Hepatocyte (in vitro differentiated cells): Measurements from ENCODE around the gene DPF3. TPM values are rescaled to one million over a fixed set of nuclear protein-coding genes. Genes with fewer than 3 reads are reported as not detected.

Experiments used
- DNase-seq: peaks from one replicate; pipeline ENCODE4 v3.0.0-alpha.2; 2016; ENCODE audit warnings: low spot score
- H2AFZ ChIP-seq: fragments of 200-600 bp; sonication (generic); 2 replicates; pipeline ENCODE4 v1.6.0; 2016; ENCODE audit warnings: antibody characterized with exemption, mild to moderate bottlenecking
- H3K27ac ChIP-seq: fragments of 200-600 bp; sonication (generic); 2 replicates; pipeline ENCODE4 v1.5.1; 2016; ENCODE audit warnings: mild to moderate bottlenecking
- H3K27me3 ChIP-seq: fragments of 200-600 bp; sonication (generic); 2 replicates; pipeline ENCODE4 v1.6.1; 2016
- H3K36me3 ChIP-seq: fragments of 200-600 bp; sonication (generic); replicated peaks from 2 replicates; pipeline ENCODE4 v1.5.1; 2016; ENCODE audit warnings: low read depth; ENCODE audit not compliant: insufficient read depth
- H3K4me1 ChIP-seq: fragments of 200-600 bp; sonication (generic); 2 replicates; pipeline ENCODE4 v1.5.1; 2016; ENCODE audit warnings: mild to moderate bottlenecking, moderate library complexity; ENCODE audit not compliant: insufficient read depth
- H3K4me2 ChIP-seq: fragments of 200-600 bp; sonication (generic); 2 replicates; pipeline ENCODE4 v1.6.0; 2016
- H3K4me3 ChIP-seq: fragments of 200-600 bp; sonication (generic); 2 replicates; pipeline ENCODE4 v1.5.1; 2016; ENCODE audit warnings: mild to moderate bottlenecking
- H3K79me2 ChIP-seq: fragments of 200-600 bp; sonication (generic); 2 replicates; pipeline ENCODE4 v1.6.0; 2017; ENCODE audit warnings: mild to moderate bottlenecking
- H3K9me2 ChIP-seq: fragments of 200-600 bp; sonication (generic); replicated peaks from 2 replicates; pipeline ENCODE4 v1.6.0; 2017; ENCODE audit warnings: mild to moderate bottlenecking; ENCODE audit not compliant: insufficient read depth
- H3K9me3 ChIP-seq: fragments of 200-600 bp; sonication (generic); 2 replicates; pipeline ENCODE4 v1.5.1; 2016; ENCODE audit warnings: low read depth, mild to moderate bottlenecking
- H4K20me1 ChIP-seq: fragments of 200-600 bp; sonication (generic); 2 replicates; pipeline ENCODE4 v1.6.0; 2016; ENCODE audit warnings: mild to moderate bottlenecking; ENCODE audit not compliant: insufficient read depth, poor library complexity, severe bottlenecking
- CTCF ChIP-seq: fragments of 200-600 bp; sonication (generic); IDR thresholded peaks from 2 replicates; pipeline ENCODE4 v1.5.1; 2016; ENCODE audit warnings: antibody characterized with exemption, mild to moderate bottlenecking; ENCODE audit not compliant: poor library complexity
- EZH2 ChIP-seq: fragments of 200-600 bp; sonication (generic); IDR thresholded peaks from 2 replicates; pipeline ENCODE4 v1.6.1; 2016; ENCODE audit warnings: antibody characterized with exemption, mild to moderate bottlenecking, borderline replicate concordance
- EZH2phosphoT487 ChIP-seq: fragments of 200-600 bp; sonication (generic); IDR thresholded peaks from one replicate; pipeline ENCODE4 v1.6.1; 2018; ENCODE audit warnings: antibody characterized with exemption, mild to moderate bottlenecking, low read depth, moderate library complexity; ENCODE audit not compliant: unreplicated experiment, severe bottlenecking
- WGBS: methylation state at CpG from one replicate; pipeline ENCODE4 v1.1.6; 2016; ENCODE audit warnings: low lambda C conversion rate; ENCODE audit errors: missing lambda C conversion rate; 5-methylcytosine and 5-hydroxymethylcytosine counted together
- polyA plus RNA-seq: library from polyadenylated mRNA; unstranded; fragments of >200 nt; fragmentation: Nextera tagmentation; extraction: Ambion mirVana; gene quantifications from 2 replicates; pipeline ENCODE4 v1.2.1, GENCODE V29; 2016
- total RNA-seq: library from RNA; depleted of rRNA; stranded (reverse); fragments of >200 nt; gene quantifications from 2 replicates; pipeline ENCODE4 v1.2.3, GENCODE V29; 2014

The DPF3 gene
- total and polyA plus RNA-seq, 2 experiments from 2014 or later: 0.21 to 0.47 TPM

GRCh38 chr14:72925171-72925759 lies 31.4 kb upstream of the DPF3 start:
- H3K4me3 ChIP-seq: no peak overlapping the region
- peak overlapping the region; percentile 63 for H3K27ac ChIP-seq

GRCh38 chr14:72924337-72924736 lies 30.4 kb upstream of the DPF3 start:
- Histone ChIP-seq H3K27me3 (no peaks in the 10 kb centered on the region), H3K9me3 (no peaks in the 10 kb centered on the region), H3K4me2 (no peak overlapping the region), H3K4me1 (no peaks in the 10 kb centered on the region), H3K79me2 (peaks cover 15% of the 10 kb centered on the region), H4K20me1 (no peaks in the 10 kb centered on the region), H3K27ac (no peak overlapping the region), H3K9me2 (no peaks in the 10 kb centered on the region), H3K36me3 (no peaks in the 10 kb centered on the region), H2AFZ (no peak overlapping the region), H3K4me3 (no peak overlapping the region)
- TF ChIP-seq EZH2phosphoT487 (no peak), EZH2 (no peak), CTCF (no peak)
- WGBS: 81% methylated on average over 5 of the region's 5 CpGs
- DNase-seq: peak; percentile 51

More at GRCh38 chr14:72925171-72925759, 31.4 kb upstream of the DPF3 start:
- H3K79me2 ChIP-seq: peaks cover 21% of the 10 kb centered on the region
- no peaks in the 10 kb centered on the region for H3K9me3 ChIP-seq
- peak overlapping the region; percentile 80 for H3K4me2 ChIP-seq
- peak overlapping the region; percentile 50 for H2AFZ ChIP-seq
- no peaks in the 10 kb centered on the region for H3K27me3 ChIP-seq
- no peak for TF ChIP-seq EZH2
- TF ChIP-seq EZH2phosphoT487: no peak
- no peak for TF ChIP-seq CTCF
- H3K36me3 ChIP-seq: no peaks in the 10 kb centered on the region
- H3K4me1 ChIP-seq: no peaks in the 10 kb centered on the region
- no peaks in the 10 kb centered on the region for H4K20me1 ChIP-seq
- no peaks in the 10 kb centered on the region for H3K9me2 ChIP-seq
- no peak for DNase-seq
- WGBS: 89% methylated on average over 22 of the region's 22 CpGs

GRCh38 chr14:72921396-72921795 lies 27.5 kb upstream of the DPF3 start:
- Histone ChIP-seq H3K36me3 (no peaks in the 10 kb centered on the region), H3K4me3 (no peak overlapping the region), H3K79me2 (no peaks in the 10 kb centered on the region), H3K27ac (no peak overlapping the region), H3K9me3 (no peaks in the 10 kb centered on the region), H2AFZ (no peak overlapping the region), H3K27me3 (peaks cover 7% of the 10 kb centered on the region), H3K4me1 (no peaks in the 10 kb centered on the region), H3K4me2 (no peak overlapping the region), H4K20me1 (no peaks in the 10 kb centered on the region), H3K9me2 (no peaks in the 10 kb centered on the region)
- TF ChIP-seq EZH2phosphoT487 (no peak), EZH2 (no peak), CTCF (no peak)
- no peak for DNase-seq
